ENCODE results near the gene SSC5D. TPM values are rescaled to one million over a fixed set of nuclear protein-coding genes. Genes with fewer than 3 reads are reported as not detected.

SSC5D gene
- total and polyA plus RNA-seq, 10 of the 15 experiments (the other 5 are each of a cell fraction or from before 2014, with no cell fraction given), result 0.03 to 0.13 (median 0.05) TPM; not detected in 4

DNA sequence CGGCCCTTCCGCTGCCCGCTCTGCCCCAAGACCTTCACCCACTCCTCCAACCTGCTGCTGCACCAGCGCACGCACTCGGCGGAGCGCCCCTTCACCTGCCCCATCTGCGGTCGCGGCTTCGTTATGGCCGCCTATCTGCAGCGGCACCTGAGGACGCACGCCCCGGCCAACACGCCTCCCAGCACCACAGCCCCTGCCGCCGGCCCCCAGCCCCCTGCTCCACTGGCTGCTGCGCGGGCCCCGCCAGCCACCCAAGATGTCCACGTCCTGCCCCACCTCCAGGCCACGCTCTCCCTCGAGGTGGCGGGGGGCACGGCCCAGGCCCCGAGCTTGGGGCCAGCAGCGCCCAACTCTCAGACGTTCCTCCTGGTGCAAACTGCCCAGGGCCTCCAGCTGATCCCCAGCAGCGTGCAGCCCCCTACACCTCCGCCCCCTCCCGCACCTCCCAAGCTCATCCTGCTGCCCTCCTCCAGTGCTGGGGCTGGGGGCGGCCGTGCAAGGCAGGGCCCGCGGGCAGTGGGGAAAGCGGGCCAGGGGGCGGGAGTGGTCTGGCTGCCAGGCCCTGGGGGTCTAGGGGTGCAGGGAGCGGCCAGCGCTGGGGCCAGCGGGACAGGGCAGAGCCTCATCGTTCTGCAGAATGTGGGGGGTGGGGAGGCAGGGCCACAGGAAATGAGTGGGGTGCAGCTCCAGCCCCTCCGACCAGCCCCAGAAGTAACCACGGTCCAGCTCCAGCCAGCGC is 5.1 kb upstream of the SSC5D start:
- POLR2A ChIA-PET, result no interaction called here

DNA sequence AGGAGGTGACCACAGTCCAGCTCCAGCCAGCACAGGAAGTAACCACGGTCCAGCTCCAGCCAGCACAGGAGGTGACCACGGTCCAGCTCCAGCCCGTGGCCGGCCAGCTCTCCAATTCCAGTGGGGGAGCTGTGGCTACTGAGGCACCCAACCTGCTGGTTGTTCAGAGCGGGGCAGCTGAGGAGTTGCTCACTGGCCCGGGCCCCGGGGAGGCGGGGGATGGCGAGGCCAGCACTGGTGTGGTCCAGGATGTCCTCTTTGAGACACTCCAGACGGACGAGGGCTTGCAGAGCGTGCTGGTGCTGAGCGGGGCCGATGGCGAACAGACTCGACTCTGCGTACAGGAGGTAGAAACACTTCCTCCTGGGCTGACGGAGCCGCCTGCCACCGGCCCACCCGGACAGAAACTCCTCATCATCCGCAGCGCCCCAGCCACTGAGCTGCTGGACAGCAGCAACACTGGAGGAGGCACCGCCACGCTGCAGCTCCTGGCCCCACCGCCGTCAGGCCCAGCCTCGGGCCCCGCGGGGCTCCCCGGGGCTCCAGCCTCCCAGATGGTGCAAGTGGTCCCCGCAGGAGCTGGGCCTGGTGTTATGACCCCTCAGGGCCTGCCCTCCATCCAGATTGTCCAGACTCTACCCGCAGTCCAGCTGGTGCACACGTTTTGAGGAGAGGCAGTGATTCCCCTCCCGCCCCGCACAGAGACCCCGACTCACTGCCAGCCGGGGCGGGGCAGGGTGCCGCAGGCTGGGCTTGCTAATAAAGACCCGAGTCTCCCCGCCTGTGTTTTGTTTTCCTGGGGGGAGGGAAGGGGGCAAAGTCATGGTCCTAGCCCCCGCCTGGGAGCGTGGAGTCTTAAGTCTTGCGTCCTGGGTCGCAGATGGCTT is 4.3 kb upstream of the SSC5D start:
- intact Hi-C loops (cut with micrococcal nuclease; ENCODE audit: unreplicated experiment) (no loop called here), in situ Hi-C loops (cut with MboI) (no loop called here)
- no peaks in the 10 kb centered on the region; the same call in 1 of the 2 replicates for H3K79me2 ChIP-seq (ENCODE audit: control insufficient read depth, insufficient read depth, low read length)
- peak overlapping the region; percentile 68 for H3K4me2 ChIP-seq (ENCODE audit: control insufficient read depth, insufficient read depth)
- H3K4me1 ChIP-seq (ENCODE audit: control insufficient read depth, insufficient read depth, low read length), result peaks cover 14% of the 10 kb centered on the region
- DNase-seq (ENCODE audit: low read depth, low spot score) (no peak), FAIRE-seq (no peak), ATAC-seq (no peak)
- no peaks in the 10 kb centered on the region for H4K20me1 ChIP-seq (ENCODE audit: control insufficient read depth, insufficient read depth)
- TF ChIP-seq TAF1 (IDR thresholded peaks at IDR 0.05; ENCODE audit: borderline replicate concordance, low read depth, low read length) (no peak), POLR2A (IDR thresholded peaks at IDR 0.05; ENCODE audit: low read depth, low read length) (peak; percentile 6; the same call in 1 of the 2 replicates)
- ChIA-PET SMC1A (ENCODE audit: uncharacterized antibody, unreplicated experiment) (interaction anchor here (1.0 to 1.1 kb wide), 2 partner anchors 22 to 115 kb away, joined by 3 read pairs; partner anchors contain the start of gene FIZ1), POLR2A (interaction anchor here (0.6 kb wide), 1 partner anchor 227 kb away, joined by 4 read pairs; no protein-coding TSS in a partner anchor), CTCF (interaction anchor here (0.5 to 1.6 kb wide), 2 partner anchors 16 to 125 kb away, joined by 3 to 7 read pairs; no protein-coding TSS in a partner anchor), RAD21 (ENCODE audit: unreplicated experiment) (interaction anchor here (1.1 to 1.3 kb wide), 2 partner anchors 20 to 22 kb away, joined by 5 to 10 read pairs; partner anchors contain the start of gene ISOC2)
- H3K9ac ChIP-seq (ENCODE audit: control insufficient read depth, insufficient read depth, low read length), result 0 out of 2 replicates have a peak overlapping the region, but pooled peaks have one; percentile 28
- H3K4me3 ChIP-seq, result peak overlapping the region; percentile 78
- WGBS (ENCODE audit: insufficient coverage, insufficient replicate concordance, low lambda C conversion rate, missing lambda C conversion rate), result 86% methylated on average over 42 of the region's 46 CpGs
- H2AFZ ChIP-seq (ENCODE audit: control insufficient read depth, low read depth, low read length), result no peak overlapping the region; the same call in 1 of the 2 replicates
- no TSS peak for BruUV-seq (replicated peaks)
- no peaks in the 10 kb centered on the region for H3K27me3 ChIP-seq (replicated peaks in 1 of 2; ENCODE audit: control insufficient read depth in 2 of 2, insufficient read depth in 2 of 2, low read length in 1 of 2)
- H3K27ac ChIP-seq (ENCODE audit: control insufficient read depth, insufficient read depth), result no peak overlapping the region
- H3K36me3 ChIP-seq (ENCODE audit: control insufficient read depth in 2 of 2, insufficient read depth in 2 of 2, low read length in 1 of 2), result peaks cover 0 to 9% of the 10 kb centered on the region in 2 experiments; a peak in 2 of 4 replicates
- H3K9me3 ChIP-seq (replicated peaks; ENCODE audit: control insufficient read depth, insufficient read depth, low read length), result no peaks in the 10 kb centered on the region

More for the DNA sequence above, 5.1 kb upstream of the SSC5D start:
- WGBS (ENCODE audit: insufficient coverage, insufficient replicate concordance, low lambda C conversion rate, missing lambda C conversion rate), result 96% methylated on average over 30 of the region's 47 CpGs
- Histone ChIP-seq H3K27me3 (replicated peaks in 1 of 2; ENCODE audit: control insufficient read depth in 2 of 2, insufficient read depth in 2 of 2, low read length in 1 of 2) (no peaks in the 10 kb centered on the region), H3K36me3 (ENCODE audit: control insufficient read depth in 2 of 2, insufficient read depth in 2 of 2, low read length in 1 of 2) (peaks cover 0 to 9% of the 10 kb centered on the region in 2 experiments; a peak in 2 of 4 replicates), H3K79me2 (ENCODE audit: control insufficient read depth, insufficient read depth, low read length) (peaks cover 2% of the 10 kb centered on the region), H3K27ac (ENCODE audit: control insufficient read depth, insufficient read depth) (no peak overlapping the region), H3K9me3 (replicated peaks; ENCODE audit: control insufficient read depth, insufficient read depth, low read length) (no peaks in the 10 kb centered on the region), H3K4me1 (ENCODE audit: control insufficient read depth, insufficient read depth, low read length) (peaks cover 18% of the 10 kb centered on the region), H2AFZ (ENCODE audit: control insufficient read depth, low read depth, low read length) (no peak overlapping the region), H4K20me1 (ENCODE audit: control insufficient read depth, insufficient read depth) (no peaks in the 10 kb centered on the region), H3K4me3 (no peak overlapping the region), H3K4me2 (ENCODE audit: control insufficient read depth, insufficient read depth) (no peak overlapping the region), H3K9ac (ENCODE audit: control insufficient read depth, insufficient read depth, low read length) (no peak overlapping the region)
- DNase-seq (ENCODE audit: low read depth, low spot score) (no peak), FAIRE-seq (no peak), ATAC-seq (no peak)
- RAD21 ChIA-PET (ENCODE audit: unreplicated experiment), result no interaction called here
- intact Hi-C loops (cut with micrococcal nuclease; ENCODE audit: unreplicated experiment), result no loop called here
- SMC1A ChIA-PET (ENCODE audit: uncharacterized antibody, unreplicated experiment), result no interaction called here
- in situ Hi-C loops (cut with MboI), result no loop called here
- TF ChIP-seq POLR2A (IDR thresholded peaks at IDR 0.05; ENCODE audit: low read depth, low read length) (peak; percentile 13; the same call in 1 of the 2 replicates), BCL11A (IDR thresholded peaks at IDR 0.05; ENCODE audit: low read depth, low read length) (no peak), EGR1 (IDR thresholded peaks at IDR 0.05; ENCODE audit: borderline replicate concordance in 1 of 2, low read depth in 2 of 2, low read length in 2 of 2) (no peak), BHLHE40 (IDR thresholded peaks at IDR 0.05; ENCODE audit: borderline replicate concordance in 1 of 2, low read depth in 2 of 2, low read length in 1 of 2) (no peak)
- CTCF ChIA-PET, result no interaction called here
- BruUV-seq (replicated peaks), result no TSS peak

All from GM12878 (cell line).